K562 (cell line): ENCODE results near the gene PITX1. TPM values are rescaled to one million over a fixed set of nuclear protein-coding genes. Genes with fewer than 3 reads are reported as not detected.

ENCODE experiments used
- ATAC-seq: fragments of 200-7000 bp; cut with Tn5 transposase; 3 replicates; pipeline ENCODE4 v1.9.1; 2020; ENCODE audit warnings: moderate library complexity
- BruUV-seq: library from RNA; stranded (reverse); fragments of 400-500 nt; replicated peaks from 2 replicates; lab custom pipeline; 2021; lab: Mats Ljungman, UMichigan
- CTCF ChIA-PET: fragments of 300-600 bp; formaldehyde crosslinking; extraction: SDS; loops from one replicate; lab custom pipeline; 2021; ENCODE audit warnings: low intra/inter-chr PET ratio; lab: Yijun Ruan, JAX
- POLR2A ChIA-PET: fragments of 300-600, 350-650 bp; sonication (Branson Sonifier 250); formaldehyde crosslinking; extraction: SDS; loops from one replicate; lab custom pipeline; 2021; ENCODE audit warnings: antibody characterized with exemption, inconsistent platforms; lab: Yijun Ruan, JAX
- DNase-seq, 4 experiments: peaks; one replicate each; pipeline versions ENCODE4 v3.0.0 to v3.0.0-alpha.2; 2011 to 2018; ENCODE audit warnings: low spot score in 3 of 4, mixed read lengths in 3 of 4; ENCODE audit errors: extremely low read depth in 1 of 4
- FAIRE-seq: peaks from 2 replicates; lab custom pipeline; 2011; peaks lifted over from hg19 to GRCh38; lab: Jason Lieb, UNC
- H2AFZ ChIP-seq: 2 replicates; pipeline ENCODE4 v1.6.0; 2011; ENCODE audit warnings: low read depth, low read length, control low read depth, inconsistent platforms
- H3K27ac ChIP-seq: fragments of 200-600 bp; 3 replicates; pipeline ENCODE4 v1.8.0; 2011; ENCODE audit warnings: low read depth, mild to moderate bottlenecking, control low read depth, inconsistent platforms, low read length, moderate library complexity, mixed read lengths; ENCODE audit errors: extremely low read depth
- H3K27me3 ChIP-seq, 2 experiments: fragments of 300-600 bp in 1 of 2; 2 replicates in 1 of 2; 3 replicates in 1 of 2; pipeline versions ENCODE4 v1.6.0 to v1.8.0; 2011; ENCODE audit warnings: inconsistent platforms in 2 of 2, low read length in 2 of 2, mild to moderate bottlenecking in 1 of 2, mixed read lengths in 1 of 2, moderate library complexity in 1 of 2; ENCODE audit not compliant: control insufficient read depth in 2 of 2, insufficient read depth in 2 of 2
- H3K36me3 ChIP-seq: fragments of 300-600 bp; 3 replicates; pipeline ENCODE4 v1.8.0; 2011; ENCODE audit warnings: mild to moderate bottlenecking, low read length, inconsistent platforms; ENCODE audit not compliant: control insufficient read depth, insufficient read depth
- H3K4me1 ChIP-seq, 2 experiments: fragments of 200-600 bp in 1 of 2; replicated peaks in 1 of 2; 2 replicates in 1 of 2; 3 replicates in 1 of 2; pipeline versions ENCODE4 v1.5.1 to v1.8.0; 2011; ENCODE audit warnings: inconsistent platforms in 2 of 2, low read length in 2 of 2, mild to moderate bottlenecking in 1 of 2, mixed read lengths in 1 of 2, moderate library complexity in 1 of 2; ENCODE audit not compliant: control insufficient read depth in 2 of 2, insufficient read depth in 2 of 2
- H3K4me2 ChIP-seq: 2 replicates; pipeline ENCODE4 v1.6.1; 2011; ENCODE audit warnings: low read length, control low read depth, inconsistent platforms, mixed read lengths; ENCODE audit not compliant: insufficient read depth
- H3K4me3 ChIP-seq: fragments of 200-600 bp; sonication (generic), shearing (Covaris generic); 2 replicates; pipeline ENCODE4 v1.5.1; 2016; ENCODE audit warnings: control low read depth, inconsistent platforms
- H3K79me2 ChIP-seq: fragments of 200-600 bp; 3 replicates; pipeline ENCODE4 v1.8.0; 2011; ENCODE audit warnings: low read length, inconsistent platforms; ENCODE audit not compliant: control insufficient read depth, insufficient read depth
- H3K9ac ChIP-seq, 2 experiments: 2 replicates each; pipeline versions ENCODE4 v1.6.0 to v1.6.1; 2011; ENCODE audit warnings: low read depth in 2 of 2, low read length in 2 of 2, control low read depth in 1 of 2, inconsistent platforms in 1 of 2, mild to moderate bottlenecking in 1 of 2, mixed read lengths in 1 of 2; ENCODE audit not compliant: insufficient read depth in 1 of 2
- H3K9me1 ChIP-seq: one replicate; pipeline ENCODE4 v1.6.0; 2011; ENCODE audit warnings: inconsistent platforms, mild to moderate bottlenecking, low read length, moderate library complexity; ENCODE audit not compliant: control insufficient read depth, insufficient read depth
- H3K9me3 ChIP-seq: replicated peaks from 2 replicates; pipeline ENCODE4 v1.5.1; 2011; ENCODE audit warnings: low read depth, low read length, inconsistent platforms; ENCODE audit not compliant: control insufficient read depth, insufficient read depth
- H4K20me1 ChIP-seq: replicated peaks from 2 replicates; pipeline ENCODE4 v1.6.1; 2011; ENCODE audit warnings: low read length, inconsistent platforms, mixed read lengths; ENCODE audit not compliant: control insufficient read depth, insufficient read depth
- ATF3 ChIP-seq, 2 experiments: fragments of 450-650 bp in 1 of 2; sonication (generic) in 1 of 2; formaldehyde crosslinking in 1 of 2; IDR thresholded peaks in 1 of 2; conservative IDR thresholded peaks in 1 of 2; 2 replicates each; pipeline versions ENCODE4 v1.6.1 to v1.8.1; 2016 to 2023; ENCODE audit warnings: mild to moderate bottlenecking in 2 of 2, moderate library complexity in 2 of 2, inconsistent platforms in 1 of 2, missing genetic modification reagents in 1 of 2
- CAMTA2 ChIP-seq: fragments of 250-450 bp; sonication (Bioruptor Pico); conservative IDR thresholded peaks from 2 replicates; pipeline ENCODE4 v1.5.1; 2022
- E4F1 ChIP-seq: fragments of 250-450 bp; sonication (Bioruptor Pico); IDR thresholded peaks from 2 replicates; pipeline ENCODE4 v1.5.0; 2021; ENCODE audit warnings: mild to moderate bottlenecking, borderline replicate concordance
- GABPB2 ChIP-seq: fragments of 250-450 bp; sonication (Bioruptor Pico); conservative IDR thresholded peaks from 2 replicates; pipeline ENCODE4 v1.5.1; 2021; ENCODE audit warnings: mild to moderate bottlenecking
- HDAC1 ChIP-seq, 2 experiments: fragments of 450-650 bp; IDR thresholded peaks; 2 replicates each; pipeline ENCODE4 v1.6.1; 2016 to 2017; ENCODE audit warnings: inconsistent platforms in 1 of 2, mild to moderate bottlenecking in 1 of 2, moderate library complexity in 1 of 2
- NCOR1 ChIP-seq: fragments of 450-650 bp; IDR thresholded peaks from 2 replicates; pipeline ENCODE4 v1.6.1; 2016; ENCODE audit warnings: mild to moderate bottlenecking, moderate library complexity
- NFYB ChIP-seq: IDR thresholded peaks from 2 replicates; pipeline ENCODE4 v1.6.1; 2011; ENCODE audit warnings: mild to moderate bottlenecking, moderate library complexity; ENCODE audit not compliant: insufficient read length; ENCODE audit errors: extremely low read depth
- NR2C1 ChIP-seq, 2 experiments: fragments of 450-650 bp; IDR thresholded peaks; 2 replicates each; pipeline ENCODE4 v1.6.1; 2017; ENCODE audit warnings: mild to moderate bottlenecking in 2 of 2, antibody characterized with exemption in 1 of 2, inconsistent platforms in 1 of 2, missing compliant biosample characterization in 1 of 2, missing genetic modification characterization in 1 of 2
- RAD21 ChIP-seq, 2 experiments: fragments of 250-450 bp in 1 of 2; fragments of 450-650 bp in 1 of 2; sonication (Bioruptor Pico) in 1 of 2; formaldehyde crosslinking in 1 of 2; IDR thresholded peaks in 1 of 2; conservative IDR thresholded peaks in 1 of 2; 2 replicates each; pipeline versions ENCODE4 v1.4.0 to v1.8.0; 2020 to 2022; ENCODE audit warnings: mild to moderate bottlenecking in 2 of 2, moderate library complexity in 1 of 2
- SP2 ChIP-seq: IDR thresholded peaks from 2 replicates; pipeline ENCODE4 v1.6.1; 2011; ENCODE audit warnings: mild to moderate bottlenecking, low read depth, low read length, moderate library complexity; ENCODE audit not compliant: poor library complexity, severe bottlenecking; ENCODE audit errors: extremely low read depth
- TCF3 ChIP-seq: sonication (generic); formaldehyde crosslinking; IDR thresholded peaks from 2 replicates; pipeline ENCODE4 v1.4.0; 2020; ENCODE audit warnings: mild to moderate bottlenecking, missing genetic modification reagents
- ZNF124 ChIP-seq: sonication (generic); formaldehyde crosslinking; IDR thresholded peaks from 2 replicates; pipeline ENCODE4 v1.8.1; 2022; ENCODE audit warnings: missing genetic modification reagents
- ZNF707 ChIP-seq: fragments of 250-450 bp; sonication (Bioruptor Pico); conservative IDR thresholded peaks from 2 replicates; pipeline ENCODE4 v1.8.0; 2022; ENCODE audit warnings: inconsistent platforms, mild to moderate bottlenecking, moderate library complexity
- WGBS: fragments of 100-300 bp; shearing (Covaris generic); methylation state at CpG from one replicate; pipeline ENCODE4 v1.1.6; 2016; ENCODE audit warnings: low coverage, mixed read lengths; ENCODE audit not compliant: insufficient coverage; ENCODE audit errors: missing lambda C conversion rate; 5-methylcytosine and 5-hydroxymethylcytosine counted together
- in situ Hi-C: fragments of 300-500 bp; cut with MboI; formaldehyde crosslinking; loops from 4 replicates; pipeline ENCODE4 v1.15.0; 2018; ENCODE audit warnings: inconsistent platforms, mixed read lengths
- intact Hi-C: fragments of 100-400 bp; cut with micrococcal nuclease; formaldehyde crosslinking; loops from 2 replicates; pipeline ENCODE4 v1.14.2; 2022
- polyA plus RNA-seq, 8 experiments: library from polyadenylated mRNA; depleted of rRNA in 4 of 8; stranded (reverse) in 5 of 8; unstranded in 3 of 8; fragments of >200 nt; fragmentation: Nextera tagmentation in 2 of 8; fragmentation: Illumina TruSeq in 1 of 8; extraction: Ambion mirVana in 2 of 8; extraction: Trizol in 1 of 8; gene quantifications; 2 replicates each; pipeline versions ENCODE4 v1.2.1 to v1.2.3, GENCODE V29; 2011 to 2014; ENCODE audit warnings: inconsistent platforms in 1 of 8, missing spikeins in 1 of 8
- total RNA-seq, 7 experiments: library from RNA; depleted of rRNA in 6 of 7; stranded (reverse); fragments of >200 nt in 6 of 7; fragmentation: Illumina TruSeq in 2 of 7; extraction: Trizol in 2 of 7; gene quantifications; 2 replicates each; pipeline versions ENCODE4 v1.2.1 to v1.2.3, GENCODE V29; 2011 to 2021; ENCODE audit warnings: low replicate concordance in 1 of 7
- TF ChIP-seq, protein P1 (sequence below): fragments of 250-450 bp; sonication (Bioruptor Pico); IDR thresholded peaks from 2 replicates; pipeline ENCODE4 v1.8.0; 2021; ENCODE audit warnings: borderline replicate concordance, mild to moderate bottlenecking, moderate library complexity; ENCODE audit not compliant: poor library complexity, severe bottlenecking
- TF ChIP-seq, protein P2 (sequence below): sonication (generic); formaldehyde crosslinking; IDR thresholded peaks from 2 replicates; pipeline ENCODE4 v1.5.0; 2020; ENCODE audit warnings: missing genetic modification reagents

Gene PITX1
- total and polyA plus RNA-seq, 9 of the 15 experiments (the other 6 are each of a cell fraction or from before 2014, with no cell fraction given) = 0.13 to 88.2 (median 24.9) TPM

DNA sequence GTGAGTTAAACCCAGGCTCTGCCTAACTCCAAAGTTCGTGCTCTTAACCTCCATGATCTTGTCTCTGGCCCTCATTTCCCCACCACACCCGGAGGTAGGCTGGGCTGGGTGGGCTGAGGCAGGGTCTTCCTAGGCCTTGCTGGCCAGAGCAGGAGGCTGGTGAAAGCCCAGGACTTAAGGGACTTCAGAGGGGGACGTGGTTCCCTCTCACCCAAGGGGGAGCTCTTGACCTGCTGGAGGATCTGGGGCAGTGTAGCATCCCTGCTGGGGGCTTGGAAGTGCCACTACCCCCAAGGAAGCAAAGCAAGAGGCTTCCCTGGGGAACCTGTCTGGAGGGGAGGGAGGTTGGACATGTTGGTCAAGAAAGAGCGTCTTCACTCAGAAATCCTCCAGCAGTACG lies 14.7 kb downstream of the PITX1 start (continued):
- peak; percentile 46 to 72 for TF ChIP-seq RAD21 (CRISPR knock-in tag; conservative IDR thresholded peaks at IDR 0.05 in 1 of 2, IDR thresholded peaks at IDR 0.05 in 1 of 2)
- TF ChIP-seq GABPB2 (CRISPR knock-in tag) = no peak

- H3K36me3 ChIP-seq = no peaks in the 10 kb centered on the region
- FAIRE-seq = no peak
- in situ Hi-C loops = loop anchor here (10.0 kb wide), 1 partner anchor 316 kb away; no protein-coding TSS in a partner anchor
- no peak for TF ChIP-seq ZNF707 (CRISPR knock-in tag)
- no peak for TF ChIP-seq CAMTA2 (CRISPR knock-in tag)
- no peak for TF ChIP-seq ATF3 (IDR thresholded peaks at IDR 0.05)
- no peak for TF ChIP-seq ATF3 (CRISPR knock-in tag; conservative IDR thresholded peaks at IDR 0.05)
- TF ChIP-seq E4F1 (CRISPR knock-in tag) = no peak
- no peak for TF ChIP-seq NCOR1
- TF ChIP-seq HDAC1 (IDR thresholded peaks at IDR 0.05) = no peak
- no peak for TF ChIP-seq NFYB
- TF ChIP-seq SP2 = no peak
- TF ChIP-seq, protein P1, sequence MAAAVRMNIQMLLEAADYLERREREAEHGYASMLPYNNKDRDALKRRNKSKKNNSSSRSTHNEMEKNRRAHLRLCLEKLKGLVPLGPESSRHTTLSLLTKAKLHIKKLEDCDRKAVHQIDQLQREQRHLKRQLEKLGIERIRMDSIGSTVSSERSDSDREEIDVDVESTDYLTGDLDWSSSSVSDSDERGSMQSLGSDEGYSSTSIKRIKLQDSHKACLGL (CRISPR knock-in tag) = no peak
- TF ChIP-seq TCF3 (CRISPR knock-in tag) = no peak
- TF ChIP-seq, protein P2, sequence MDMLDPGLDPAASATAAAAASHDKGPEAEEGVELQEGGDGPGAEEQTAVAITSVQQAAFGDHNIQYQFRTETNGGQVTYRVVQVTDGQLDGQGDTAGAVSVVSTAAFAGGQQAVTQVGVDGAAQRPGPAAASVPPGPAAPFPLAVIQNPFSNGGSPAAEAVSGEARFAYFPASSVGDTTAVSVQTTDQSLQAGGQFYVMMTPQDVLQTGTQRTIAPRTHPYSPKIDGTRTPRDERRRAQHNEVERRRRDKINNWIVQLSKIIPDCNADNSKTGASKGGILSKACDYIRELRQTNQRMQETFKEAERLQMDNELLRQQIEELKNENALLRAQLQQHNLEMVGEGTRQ (CRISPR knock-in tag) = no peak
- TF ChIP-seq ZNF124 = no peak
- no peak for TF ChIP-seq NR2C1 (IDR thresholded peaks at IDR 0.05)
- TF ChIP-seq NR2C1 (tag; IDR thresholded peaks at IDR 0.05) = no peak
Observed at GRCh38 chr5:135018457-135018856, 15.6 kb downstream of the PITX1 start.

More at GRCh38 chr5:135018457-135018856, 15.6 kb downstream of the PITX1 start:
- no peak overlapping the region for H3K27ac ChIP-seq
- ATAC-seq (no peak), DNase-seq (no peak)
- 0 out of 4 replicates have a peak overlapping the region, but pooled peaks of 1 of the 2 experiments have one; percentile 29 for H3K9ac ChIP-seq
- 35% methylated on average over 4 of the region's 4 CpGs for WGBS
- intact Hi-C loops = loop anchor here (10.0 kb wide), 2 partner anchors 166 to 316 kb away; no protein-coding TSS in a partner anchor
- H3K4me3 ChIP-seq = no peak overlapping the region
- H2AFZ ChIP-seq = no peak overlapping the region
- no peaks in the 10 kb centered on the region for H3K27me3 ChIP-seq
- no peaks in the 10 kb centered on the region for H4K20me1 ChIP-seq
- BruUV-seq = no TSS peak
- H3K9me3 ChIP-seq = no peaks in the 10 kb centered on the region
- no peak overlapping the region for H3K4me2 ChIP-seq
- H3K9me1 ChIP-seq = no peaks in the 10 kb centered on the region
- ChIA-PET POLR2A (interaction anchor here (1.2 kb wide), 1 partner anchor 14 kb away, joined by 4 read pairs; no protein-coding TSS in a partner anchor), CTCF (interaction anchor here (0.8 to 0.9 kb wide), 2 partner anchors 168 to 185 kb away, joined by 3 read pairs; no protein-coding TSS in a partner anchor)
- peaks cover 3 to 8% of the 10 kb centered on the region in 2 experiments; a peak in 3 of 5 replicates for H3K4me1 ChIP-seq
- H3K79me2 ChIP-seq = no peaks in the 10 kb centered on the region
